ENCODE measurements around the gene HIGD1B.
A peak's percentile ranks its signal among the peaks of the same experiment; 100 is the strongest.

HIGD1B gene

DNA sequence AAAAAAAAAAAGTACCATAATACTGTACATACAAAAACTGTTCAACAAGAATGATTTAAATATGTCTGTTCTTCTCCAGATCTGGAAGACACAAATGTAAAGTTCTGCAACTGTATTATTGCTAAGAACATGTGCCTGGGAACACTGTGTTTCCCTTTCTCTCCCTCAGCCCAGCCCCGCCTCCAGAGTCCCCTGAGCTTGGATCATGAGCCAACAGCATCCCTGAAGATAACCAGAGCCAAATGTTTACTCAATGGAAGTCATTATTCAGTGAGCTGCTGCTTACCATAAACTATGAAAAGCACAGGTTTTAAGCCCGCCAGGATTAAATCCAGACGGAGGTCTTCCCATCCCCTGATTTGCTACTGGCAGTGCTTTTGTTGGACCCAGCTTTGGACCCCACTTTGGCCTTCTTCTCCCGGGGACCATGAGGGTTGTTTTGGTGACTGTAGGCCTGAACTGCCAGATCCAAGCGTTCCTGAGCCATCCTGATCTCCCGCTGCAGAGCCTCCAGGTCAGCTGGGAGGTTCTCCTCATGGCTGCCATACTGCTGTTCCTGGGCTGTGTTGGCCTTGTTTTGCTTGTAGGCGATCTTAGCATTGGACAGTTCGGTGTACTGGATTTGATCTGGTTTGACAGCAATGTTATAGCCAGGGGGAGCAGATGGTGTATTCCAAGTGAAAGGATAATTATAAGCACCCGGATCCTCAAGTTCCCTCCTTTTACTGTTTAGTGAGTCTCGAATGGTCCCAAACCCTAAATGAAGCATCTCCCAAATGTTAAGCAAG, 43.2 kb upstream of the HIGD1B start (continued):
- TF ChIP-seq, protein P1, sequence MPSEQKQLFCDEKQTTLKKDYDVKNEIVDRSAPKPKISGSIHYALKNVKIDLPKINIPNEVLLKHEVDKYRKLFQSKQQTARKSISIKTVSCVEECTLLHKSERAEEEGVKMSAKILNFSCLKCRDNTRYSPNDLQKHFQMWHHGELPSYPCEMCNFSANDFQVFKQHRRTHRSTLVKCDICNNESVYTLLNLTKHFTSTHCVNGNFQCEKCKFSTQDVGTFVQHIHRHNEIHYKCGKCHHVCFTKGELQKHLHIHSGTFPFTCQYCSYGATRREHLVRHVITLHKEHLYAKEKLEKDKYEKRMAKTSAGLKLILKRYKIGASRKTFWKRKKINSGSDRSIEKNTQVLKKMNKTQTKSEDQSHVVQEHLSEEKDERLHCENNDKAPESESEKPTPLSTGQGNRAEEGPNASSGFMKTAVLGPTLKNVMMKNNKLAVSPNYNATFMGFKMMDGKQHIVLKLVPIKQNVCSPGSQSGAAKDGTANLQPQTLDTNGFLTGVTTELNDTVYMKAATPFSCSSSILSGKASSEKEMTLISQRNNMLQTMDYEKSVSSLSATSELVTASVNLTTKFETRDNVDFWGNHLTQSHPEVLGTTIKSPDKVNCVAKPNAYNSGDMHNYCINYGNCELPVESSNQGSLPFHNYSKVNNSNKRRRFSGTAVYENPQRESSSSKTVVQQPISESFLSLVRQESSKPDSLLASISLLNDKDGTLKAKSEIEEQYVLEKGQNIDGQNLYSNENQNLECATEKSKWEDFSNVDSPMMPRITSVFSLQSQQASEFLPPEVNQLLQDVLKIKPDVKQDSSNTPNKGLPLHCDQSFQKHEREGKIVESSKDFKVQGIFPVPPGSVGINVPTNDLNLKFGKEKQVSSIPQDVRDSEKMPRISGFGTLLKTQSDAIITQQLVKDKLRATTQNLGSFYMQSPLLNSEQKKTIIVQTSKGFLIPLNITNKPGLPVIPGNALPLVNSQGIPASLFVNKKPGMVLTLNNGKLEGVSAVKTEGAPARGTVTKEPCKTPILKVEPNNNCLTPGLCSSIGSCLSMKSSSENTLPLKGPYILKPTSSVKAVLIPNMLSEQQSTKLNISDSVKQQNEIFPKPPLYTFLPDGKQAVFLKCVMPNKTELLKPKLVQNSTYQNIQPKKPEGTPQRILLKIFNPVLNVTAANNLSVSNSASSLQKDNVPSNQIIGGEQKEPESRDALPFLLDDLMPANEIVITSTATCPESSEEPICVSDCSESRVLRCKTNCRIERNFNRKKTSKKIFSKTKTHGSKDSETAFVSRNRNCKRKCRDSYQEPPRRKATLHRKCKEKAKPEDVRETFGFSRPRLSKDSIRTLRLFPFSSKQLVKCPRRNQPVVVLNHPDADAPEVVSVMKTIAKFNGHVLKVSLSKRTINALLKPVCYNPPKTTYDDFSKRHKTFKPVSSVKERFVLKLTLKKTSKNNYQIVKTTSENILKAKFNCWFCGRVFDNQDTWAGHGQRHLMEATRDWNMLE (tag by site-specific recombination; conservative IDR thresholded peaks at IDR 0.05; ENCODE audit: low read depth): no peak

DNA sequence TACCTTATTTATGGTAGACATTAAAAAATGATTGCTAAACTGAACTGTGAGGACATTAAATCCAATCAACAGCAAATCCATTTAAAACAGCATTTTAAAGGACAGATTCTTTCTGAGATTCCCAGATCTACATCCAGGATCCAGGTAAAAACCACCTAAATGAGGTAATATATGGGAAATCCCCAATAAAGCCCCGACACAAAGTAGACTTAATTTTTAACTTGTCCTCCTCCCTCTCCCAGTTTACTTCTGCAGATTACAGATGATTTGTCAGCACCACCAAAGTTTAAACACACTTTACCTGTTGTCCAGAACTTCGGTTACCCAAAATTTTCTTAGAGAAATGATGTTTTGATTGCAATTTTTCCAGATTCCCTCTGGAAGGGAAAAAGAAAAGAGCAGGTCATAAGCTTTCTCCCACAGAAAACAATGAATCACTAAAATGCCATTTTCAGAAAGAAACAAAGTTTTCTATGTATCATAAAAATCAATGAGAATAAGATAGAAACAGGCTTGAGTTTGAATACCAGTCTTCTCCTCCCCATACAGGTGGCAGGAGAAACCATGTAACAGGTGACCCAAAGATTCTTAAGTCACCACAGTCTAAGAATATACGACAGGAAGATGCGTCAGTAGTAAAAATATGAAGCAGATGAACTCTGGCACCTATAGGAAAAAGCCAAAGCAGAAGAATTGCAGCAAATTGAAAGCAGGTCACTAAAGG, 40.4 kb upstream of the HIGD1B start:
- CTCF ChIA-PET: interaction anchor here (0.7 to 2.0 kb wide), 5 partner anchors 10 to 215 kb away, joined by 3 to 15 read pairs (median 3); no protein-coding TSS in a partner anchor
- peaks cover 23 to 38% of the 10 kb centered on the region in 2 experiments for H3K36me3 ChIP-seq (ENCODE audit: control insufficient read depth in 2 of 2, insufficient read depth in 1 of 2, low read length in 2 of 2)
- H3K4me1 ChIP-seq (ENCODE audit: control insufficient read depth, insufficient read depth, low read length): peaks cover 5% of the 10 kb centered on the region
- no peak overlapping the region for H3K27ac ChIP-seq (ENCODE audit: extremely low read depth, low read depth, low read length)
- POLR2A ChIA-PET: no interaction called here
- no peak overlapping the region for H3K4me3 ChIP-seq (ENCODE audit: low read depth, low read length)
- no peaks in the 10 kb centered on the region for H3K9me3 ChIP-seq (ENCODE audit: control insufficient read depth, insufficient read depth, low read depth, low read length)
- TF ChIP-seq ZNF561 (tag by site-specific recombination; IDR thresholded peaks at IDR 0.05; ENCODE audit: borderline replicate concordance) (no peak), SCRT1 (tag by site-specific recombination; IDR thresholded peaks at IDR 0.05; ENCODE audit: borderline replicate concordance) (peak; percentile 61; the same call in 1 of the 2 replicates), SCRT2 (tag by site-specific recombination; IDR thresholded peaks at IDR 0.05) (peak; percentile 82)

DNA sequence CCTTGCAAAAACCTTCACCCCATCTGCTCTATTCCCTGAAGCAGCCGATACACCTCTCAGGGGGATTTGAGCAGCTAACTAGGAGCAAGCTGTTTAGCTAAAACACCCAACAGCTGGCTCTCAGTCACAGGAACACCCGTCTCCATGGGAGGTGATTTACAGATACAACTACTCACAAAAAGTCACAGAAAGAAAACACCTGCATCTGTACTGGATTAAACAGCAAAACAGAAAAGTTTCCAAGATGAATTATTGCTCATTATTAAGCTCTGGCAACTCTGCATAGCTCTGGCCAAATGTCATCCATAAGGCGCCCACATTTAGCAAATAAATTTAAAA, 39.9 kb upstream of the HIGD1B start:
- H3K36me3 ChIP-seq (ENCODE audit: control insufficient read depth in 2 of 2, insufficient read depth in 1 of 2, low read length in 2 of 2): peaks cover 19 to 37% of the 10 kb centered on the region in 2 experiments
- POLR2A ChIA-PET: no interaction called here
- CTCF ChIA-PET: interaction anchor here (0.8 to 2.0 kb wide), 5 partner anchors 10 to 215 kb away, joined by 3 to 15 read pairs (median 3); no protein-coding TSS in a partner anchor
- no peak overlapping the region for H3K4me3 ChIP-seq (ENCODE audit: low read depth, low read length)
- H3K27ac ChIP-seq (ENCODE audit: extremely low read depth, low read depth, low read length): no peak overlapping the region
- H3K4me1 ChIP-seq (ENCODE audit: control insufficient read depth, insufficient read depth, low read length): peaks cover 5% of the 10 kb centered on the region; the same call in 1 of the 2 replicates
- H3K9me3 ChIP-seq (ENCODE audit: control insufficient read depth, insufficient read depth, low read depth, low read length): no peaks in the 10 kb centered on the region
- TF ChIP-seq ZNF341 (tag by site-specific recombination; IDR thresholded peaks at IDR 0.05; ENCODE audit: low read depth) (0 out of 2 replicates have a peak, but pooled peaks have one; percentile 14), SCRT1 (tag by site-specific recombination; IDR thresholded peaks at IDR 0.05; ENCODE audit: borderline replicate concordance) (peak; percentile 7; the same call in 1 of the 2 replicates), ZNF664 (tag by site-specific recombination; IDR thresholded peaks at IDR 0.05) (0 out of 2 replicates have a peak, but pooled peaks have one; percentile 49), ZNF211 (tag by site-specific recombination; IDR thresholded peaks at IDR 0.05; ENCODE audit: low read depth) (no peak), ZBTB1 (tag by site-specific recombination; IDR thresholded peaks at IDR 0.05) (no peak), ZIC2 (tag by site-specific recombination; IDR thresholded peaks at IDR 0.05) (0 out of 2 replicates have a peak, but pooled peaks have one; percentile 10)
- TF ChIP-seq, protein P2, sequence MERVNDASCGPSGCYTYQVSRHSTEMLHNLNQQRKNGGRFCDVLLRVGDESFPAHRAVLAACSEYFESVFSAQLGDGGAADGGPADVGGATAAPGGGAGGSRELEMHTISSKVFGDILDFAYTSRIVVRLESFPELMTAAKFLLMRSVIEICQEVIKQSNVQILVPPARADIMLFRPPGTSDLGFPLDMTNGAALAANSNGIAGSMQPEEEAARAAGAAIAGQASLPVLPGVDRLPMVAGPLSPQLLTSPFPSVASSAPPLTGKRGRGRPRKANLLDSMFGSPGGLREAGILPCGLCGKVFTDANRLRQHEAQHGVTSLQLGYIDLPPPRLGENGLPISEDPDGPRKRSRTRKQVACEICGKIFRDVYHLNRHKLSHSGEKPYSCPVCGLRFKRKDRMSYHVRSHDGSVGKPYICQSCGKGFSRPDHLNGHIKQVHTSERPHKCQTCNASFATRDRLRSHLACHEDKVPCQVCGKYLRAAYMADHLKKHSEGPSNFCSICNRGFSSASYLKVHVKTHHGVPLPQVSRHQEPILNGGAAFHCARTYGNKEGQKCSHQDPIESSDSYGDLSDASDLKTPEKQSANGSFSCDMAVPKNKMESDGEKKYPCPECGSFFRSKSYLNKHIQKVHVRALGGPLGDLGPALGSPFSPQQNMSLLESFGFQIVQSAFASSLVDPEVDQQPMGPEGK (tag by site-specific recombination; IDR thresholded peaks at IDR 0.05): no peak
- TF ChIP-seq, protein P3, sequence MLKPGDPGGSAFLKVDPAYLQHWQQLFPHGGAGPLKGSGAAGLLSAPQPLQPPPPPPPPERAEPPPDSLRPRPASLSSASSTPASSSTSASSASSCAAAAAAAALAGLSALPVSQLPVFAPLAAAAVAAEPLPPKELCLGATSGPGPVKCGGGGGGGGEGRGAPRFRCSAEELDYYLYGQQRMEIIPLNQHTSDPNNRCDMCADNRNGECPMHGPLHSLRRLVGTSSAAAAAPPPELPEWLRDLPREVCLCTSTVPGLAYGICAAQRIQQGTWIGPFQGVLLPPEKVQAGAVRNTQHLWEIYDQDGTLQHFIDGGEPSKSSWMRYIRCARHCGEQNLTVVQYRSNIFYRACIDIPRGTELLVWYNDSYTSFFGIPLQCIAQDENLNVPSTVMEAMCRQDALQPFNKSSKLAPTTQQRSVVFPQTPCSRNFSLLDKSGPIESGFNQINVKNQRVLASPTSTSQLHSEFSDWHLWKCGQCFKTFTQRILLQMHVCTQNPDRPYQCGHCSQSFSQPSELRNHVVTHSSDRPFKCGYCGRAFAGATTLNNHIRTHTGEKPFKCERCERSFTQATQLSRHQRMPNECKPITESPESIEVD (tag by site-specific recombination; IDR thresholded peaks at IDR 0.05): peak; percentile 31; the same call in 1 of the 2 replicates
